Heart left ventricle (tissue), 13 donors: ENCODE measurements around the gene TNFSF11.

Experiments used
- POLR2A ChIP-seq, 2 donors: fragments of 450-650 bp; IDR thresholded peaks; one replicate each; pipeline ENCODE4 v1.6.1; 2017; ENCODE audit warnings: antibody characterized with exemption in 2 of 2, mild to moderate bottlenecking in 2 of 2, moderate library complexity in 2 of 2
- TF ChIP-seq, protein P1 (sequence below), 12 donors: fragments of 200-600 bp; sonication (generic) in 4 of 12; IDR thresholded peaks; one replicate each; pipeline versions ENCODE4 v1.5.0 to v1.8.0; 2018 to 2022; ENCODE audit warnings: antibody characterized with exemption in 12 of 12, mild to moderate bottlenecking in 5 of 12
- donor health status: ischemic (EF 13 %, LVEDD 7.1; RV severe dilation, severe dysfunction).
- donor health status: DM: no; HTN: yes; CAD: no.
- donor health status: DM: no; HTN: no; CAD: no.
- donor health status: ischemic (EF 25% LVEDD 6.9; RV normal size, moderate dysfunction).
- donor health status: ischemic (EF 25% LVEDD 5.7; RV mildly dilated, moderate dysfunction).
- donor health status: ischemic (EF 35%, LVEDD 5.7; RV mildly dilated, moderate dysfunction).
- donor health status: nonischemic (EF 11% LVEDD 7.7; RV severe dilation, severe dysfunction).
- donor health status: DM: yes; HTN: yes; CAD: no.
- donor health status: PGD.
- donor health status: ischemic (EF 29% LVEDD 5.4; RV normal size, mild dysfunction).
- donor health status: nonischemic (EF 23%, LVEDD 6.1; RV moderate dilation, normal function).

- TF ChIP-seq, protein P1, sequence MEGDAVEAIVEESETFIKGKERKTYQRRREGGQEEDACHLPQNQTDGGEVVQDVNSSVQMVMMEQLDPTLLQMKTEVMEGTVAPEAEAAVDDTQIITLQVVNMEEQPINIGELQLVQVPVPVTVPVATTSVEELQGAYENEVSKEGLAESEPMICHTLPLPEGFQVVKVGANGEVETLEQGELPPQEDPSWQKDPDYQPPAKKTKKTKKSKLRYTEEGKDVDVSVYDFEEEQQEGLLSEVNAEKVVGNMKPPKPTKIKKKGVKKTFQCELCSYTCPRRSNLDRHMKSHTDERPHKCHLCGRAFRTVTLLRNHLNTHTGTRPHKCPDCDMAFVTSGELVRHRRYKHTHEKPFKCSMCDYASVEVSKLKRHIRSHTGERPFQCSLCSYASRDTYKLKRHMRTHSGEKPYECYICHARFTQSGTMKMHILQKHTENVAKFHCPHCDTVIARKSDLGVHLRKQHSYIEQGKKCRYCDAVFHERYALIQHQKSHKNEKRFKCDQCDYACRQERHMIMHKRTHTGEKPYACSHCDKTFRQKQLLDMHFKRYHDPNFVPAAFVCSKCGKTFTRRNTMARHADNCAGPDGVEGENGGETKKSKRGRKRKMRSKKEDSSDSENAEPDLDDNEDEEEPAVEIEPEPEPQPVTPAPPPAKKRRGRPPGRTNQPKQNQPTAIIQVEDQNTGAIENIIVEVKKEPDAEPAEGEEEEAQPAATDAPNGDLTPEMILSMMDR (IDR thresholded peaks at IDR 0.05): no peak
- TF ChIP-seq POLR2A (IDR thresholded peaks at IDR 0.05): no peak
These were observed 80.3 kb downstream of the TNFSF11 start for GRCh38 chr13:42654212-42654611.
